ENCODE measurements around the gene OTP. TPM values are rescaled to one million over a fixed set of nuclear protein-coding genes. Genes with fewer than 3 reads are reported as not detected.
"Not testable (repeated sequence)": the region's sequence is repeated elsewhere in the genome, so short reads cannot be mapped to it uniquely, and the experiment has no call there.

Gene OTP
- total and polyA plus RNA-seq, 4 donors: not detected

- H3K27ac ChIP-seq (ENCODE audit: low read depth in 1 of 2, low read length in 2 of 2): no peak overlapping the region
- 70% methylated on average over 2 of the region's 2 CpGs for WGBS
- no peaks in the 10 kb centered on the region for H3K9me3 ChIP-seq (ENCODE audit: control insufficient read depth in 4 of 4, low read length in 3 of 4)
- H3K4me3 ChIP-seq (ENCODE audit: low read depth in 1 of 3, low read length in 3 of 3): no peak overlapping the region
- TF ChIP-seq, protein P1, sequence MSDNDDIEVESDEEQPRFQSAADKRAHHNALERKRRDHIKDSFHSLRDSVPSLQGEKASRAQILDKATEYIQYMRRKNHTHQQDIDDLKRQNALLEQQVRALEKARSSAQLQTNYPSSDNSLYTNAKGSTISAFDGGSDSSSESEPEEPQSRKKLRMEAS (IDR thresholded peaks at IDR 0.05): no peak
- no peak for DNase-seq (ENCODE audit: low spot score)
- no peak overlapping the region for H3K9ac ChIP-seq (ENCODE audit: low read depth in 1 of 2, low read length in 2 of 2)
- no peaks in the 10 kb centered on the region for H3K36me3 ChIP-seq (ENCODE audit: control insufficient read depth in 4 of 4, insufficient read depth in 3 of 4, low read depth in 1 of 4, low read length in 3 of 4)
- H3K27me3 ChIP-seq (ENCODE audit: control insufficient read depth in 4 of 4, insufficient read depth in 4 of 4, low read length in 3 of 4): peaks cover 0 to 3% (median 0%) of the 10 kb centered on the region in 4 donors
- no peaks in the 10 kb centered on the region for H3K4me1 ChIP-seq (ENCODE audit: control insufficient read depth in 4 of 4, insufficient read depth in 4 of 4, low read length in 3 of 4)
Observed at GRCh38 chr5:77616920-77617319, 21.6 kb downstream of the OTP start.

DNA sequence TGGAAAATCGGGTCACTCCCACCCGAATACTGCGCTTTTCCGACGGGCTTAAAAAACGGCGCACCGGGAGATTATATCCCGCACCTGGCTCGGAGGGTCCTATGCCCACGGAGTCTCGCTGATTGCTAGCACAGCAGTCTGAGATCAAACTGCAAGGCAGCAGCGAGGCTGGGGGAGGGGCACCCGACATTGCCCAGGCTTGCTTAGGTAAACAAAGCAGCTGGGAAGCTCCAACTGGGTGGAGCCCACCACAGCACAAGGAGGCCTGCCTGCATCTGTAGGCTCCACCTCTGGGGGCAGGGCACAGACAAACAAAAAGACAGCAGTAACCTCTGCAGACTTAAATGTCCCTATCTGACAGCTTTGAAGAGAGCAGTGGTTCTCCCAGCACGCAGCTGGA, 29.6 kb downstream of the OTP start:
- H3K27me3 ChIP-seq (ENCODE audit: control insufficient read depth in 4 of 4, insufficient read depth in 4 of 4, low read length in 3 of 4): not testable (repeated sequence)
- WGBS: 87% methylated on average over 15 of the region's 15 CpGs

DNA sequence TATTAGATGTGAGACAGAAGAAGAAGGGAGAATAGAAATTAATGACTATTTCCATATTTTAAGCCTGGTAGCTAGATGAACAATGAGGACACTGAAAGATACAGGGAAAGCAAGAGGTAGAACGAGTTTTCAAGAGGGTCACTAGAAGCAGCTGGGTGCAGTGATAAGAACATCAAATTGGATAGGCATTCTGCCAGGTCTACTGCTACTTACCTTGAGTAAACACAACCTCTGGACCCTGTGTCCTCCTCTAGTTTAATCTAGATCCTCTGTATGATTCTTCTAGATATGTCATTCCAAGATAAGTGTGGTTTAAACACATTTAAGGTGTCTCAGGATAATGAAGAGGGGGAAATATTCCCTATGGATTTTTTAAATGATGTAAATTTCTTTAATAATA, 31.2 kb downstream of the OTP start:
- no peaks in the 10 kb centered on the region for H3K36me3 ChIP-seq (ENCODE audit: control insufficient read depth in 4 of 4, insufficient read depth in 3 of 4, low read depth in 1 of 4, low read length in 3 of 4)
- H3K9me3 ChIP-seq (ENCODE audit: control insufficient read depth in 4 of 4, low read length in 3 of 4): no peaks in the 10 kb centered on the region
- WGBS: 35% methylated on average over 1 of the region's 1 CpG
- H3K27me3 ChIP-seq (ENCODE audit: control insufficient read depth in 4 of 4, insufficient read depth in 4 of 4, low read length in 3 of 4): no peaks in the 10 kb centered on the region
- no peak overlapping the region for H3K9ac ChIP-seq (ENCODE audit: low read depth in 1 of 2, low read length in 2 of 2)
- no peak overlapping the region for H3K27ac ChIP-seq (ENCODE audit: low read depth in 1 of 2, low read length in 2 of 2)
- no peak for DNase-seq (ENCODE audit: low spot score)
- no peak overlapping the region for H3K4me3 ChIP-seq (ENCODE audit: low read depth in 1 of 3, low read length in 3 of 3)
- TF ChIP-seq GABPA (IDR thresholded peaks at IDR 0.05 in 1 of 2, conservative IDR thresholded peaks at IDR 0.05 in 1 of 2) (no peak), RAD21 (IDR thresholded peaks at IDR 0.05) (no peak), YY1 (IDR thresholded peaks at IDR 0.05) (no peak), HNF4A (conservative IDR thresholded peaks at IDR 0.05) (no peak)
- H3K4me1 ChIP-seq (ENCODE audit: control insufficient read depth in 4 of 4, insufficient read depth in 4 of 4, low read length in 3 of 4): no peaks in the 10 kb centered on the region

More for the DNA sequence above, 29.6 kb downstream of the OTP start:
- H3K9ac ChIP-seq (ENCODE audit: low read depth in 1 of 2, low read length in 2 of 2); H3K27ac ChIP-seq (ENCODE audit: low read depth in 1 of 2, low read length in 2 of 2); H3K9me3 ChIP-seq (ENCODE audit: control insufficient read depth in 4 of 4, low read length in 3 of 4); H3K4me3 ChIP-seq (ENCODE audit: low read depth in 1 of 3, low read length in 3 of 3); H3K4me1 ChIP-seq (ENCODE audit: control insufficient read depth in 4 of 4, insufficient read depth in 4 of 4, low read length in 3 of 4); DNase-seq (ENCODE audit: low spot score); H3K36me3 ChIP-seq (ENCODE audit: control insufficient read depth in 4 of 4, insufficient read depth in 3 of 4, low read depth in 1 of 4, low read length in 3 of 4): not testable (repeated sequence)

DNA sequence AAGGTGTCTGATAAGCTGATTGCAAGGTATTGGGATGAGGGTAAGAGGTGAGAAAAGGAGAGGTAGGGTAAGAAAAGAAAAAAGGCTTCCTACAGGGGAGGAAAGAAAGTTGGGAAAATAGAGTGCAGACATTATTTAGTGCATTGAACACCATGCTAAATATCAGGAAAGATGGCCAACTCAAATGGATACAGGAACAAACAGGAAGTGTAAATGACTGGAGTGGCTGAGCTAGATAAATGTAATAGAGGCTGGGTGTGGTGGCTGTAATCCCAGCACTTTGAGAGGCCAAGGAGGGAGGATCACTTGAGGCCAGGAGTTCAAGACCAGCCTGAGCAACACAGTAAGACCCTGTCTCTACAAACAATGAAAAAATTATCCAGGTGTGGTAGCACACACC, 32.2 kb downstream of the OTP start:
- Histone ChIP-seq H3K4me1 (ENCODE audit: control insufficient read depth in 4 of 4, insufficient read depth in 4 of 4, low read length in 3 of 4) (no peaks in the 10 kb centered on the region), H3K9ac (ENCODE audit: low read depth in 1 of 2, low read length in 2 of 2) (no peak overlapping the region), H3K4me3 (ENCODE audit: low read depth in 1 of 3, low read length in 3 of 3) (no peak overlapping the region), H3K27me3 (ENCODE audit: control insufficient read depth in 4 of 4, insufficient read depth in 4 of 4, low read length in 3 of 4) (no peaks in the 10 kb centered on the region), H3K9me3 (ENCODE audit: control insufficient read depth in 4 of 4, low read length in 3 of 4) (no peaks in the 10 kb centered on the region), H3K36me3 (ENCODE audit: control insufficient read depth in 4 of 4, insufficient read depth in 3 of 4, low read depth in 1 of 4, low read length in 3 of 4) (no peaks in the 10 kb centered on the region), H3K27ac (ENCODE audit: low read depth in 1 of 2, low read length in 2 of 2) (no peak overlapping the region)
- TF ChIP-seq YY1 (IDR thresholded peaks at IDR 0.05) (no peak), JUND (IDR thresholded peaks at IDR 0.05) (no peak), EGR1 (IDR thresholded peaks at IDR 0.05; ENCODE audit: low read depth in 2 of 2) (no peak), RXRA (IDR thresholded peaks at IDR 0.05) (no peak), TAF1 (conservative IDR thresholded peaks at IDR 0.05) (no peak), HNF4G (IDR thresholded peaks at IDR 0.05) (no peak), RAD21 (IDR thresholded peaks at IDR 0.05) (no peak), SP1 (IDR thresholded peaks at IDR 0.05) (no peak), ATF3 (IDR thresholded peaks at IDR 0.05) (no peak), FOXA1 (IDR thresholded peaks at IDR 0.05) (no peak)
- TF ChIP-seq, protein P2, sequence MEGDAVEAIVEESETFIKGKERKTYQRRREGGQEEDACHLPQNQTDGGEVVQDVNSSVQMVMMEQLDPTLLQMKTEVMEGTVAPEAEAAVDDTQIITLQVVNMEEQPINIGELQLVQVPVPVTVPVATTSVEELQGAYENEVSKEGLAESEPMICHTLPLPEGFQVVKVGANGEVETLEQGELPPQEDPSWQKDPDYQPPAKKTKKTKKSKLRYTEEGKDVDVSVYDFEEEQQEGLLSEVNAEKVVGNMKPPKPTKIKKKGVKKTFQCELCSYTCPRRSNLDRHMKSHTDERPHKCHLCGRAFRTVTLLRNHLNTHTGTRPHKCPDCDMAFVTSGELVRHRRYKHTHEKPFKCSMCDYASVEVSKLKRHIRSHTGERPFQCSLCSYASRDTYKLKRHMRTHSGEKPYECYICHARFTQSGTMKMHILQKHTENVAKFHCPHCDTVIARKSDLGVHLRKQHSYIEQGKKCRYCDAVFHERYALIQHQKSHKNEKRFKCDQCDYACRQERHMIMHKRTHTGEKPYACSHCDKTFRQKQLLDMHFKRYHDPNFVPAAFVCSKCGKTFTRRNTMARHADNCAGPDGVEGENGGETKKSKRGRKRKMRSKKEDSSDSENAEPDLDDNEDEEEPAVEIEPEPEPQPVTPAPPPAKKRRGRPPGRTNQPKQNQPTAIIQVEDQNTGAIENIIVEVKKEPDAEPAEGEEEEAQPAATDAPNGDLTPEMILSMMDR (IDR thresholded peaks at IDR 0.05; ENCODE audit: low read depth, low read length, missing input control): no peak
- no peak for DNase-seq (ENCODE audit: low spot score)
